HTR-8/SVneo (cell line): ENCODE results near the gene KANK2.

Source experiments
- DNase-seq: peaks from one replicate; pipeline ENCODE4 v3.0.0; 2011; ENCODE audit warnings: low spot score, mixed read lengths; ENCODE audit not compliant: insufficient read length
- FAIRE-seq: peaks from 2 replicates; lab custom pipeline; 2011; peaks lifted over from hg19 to GRCh38; lab: Jason Lieb, UNC

Gene KANK2

DNA sequence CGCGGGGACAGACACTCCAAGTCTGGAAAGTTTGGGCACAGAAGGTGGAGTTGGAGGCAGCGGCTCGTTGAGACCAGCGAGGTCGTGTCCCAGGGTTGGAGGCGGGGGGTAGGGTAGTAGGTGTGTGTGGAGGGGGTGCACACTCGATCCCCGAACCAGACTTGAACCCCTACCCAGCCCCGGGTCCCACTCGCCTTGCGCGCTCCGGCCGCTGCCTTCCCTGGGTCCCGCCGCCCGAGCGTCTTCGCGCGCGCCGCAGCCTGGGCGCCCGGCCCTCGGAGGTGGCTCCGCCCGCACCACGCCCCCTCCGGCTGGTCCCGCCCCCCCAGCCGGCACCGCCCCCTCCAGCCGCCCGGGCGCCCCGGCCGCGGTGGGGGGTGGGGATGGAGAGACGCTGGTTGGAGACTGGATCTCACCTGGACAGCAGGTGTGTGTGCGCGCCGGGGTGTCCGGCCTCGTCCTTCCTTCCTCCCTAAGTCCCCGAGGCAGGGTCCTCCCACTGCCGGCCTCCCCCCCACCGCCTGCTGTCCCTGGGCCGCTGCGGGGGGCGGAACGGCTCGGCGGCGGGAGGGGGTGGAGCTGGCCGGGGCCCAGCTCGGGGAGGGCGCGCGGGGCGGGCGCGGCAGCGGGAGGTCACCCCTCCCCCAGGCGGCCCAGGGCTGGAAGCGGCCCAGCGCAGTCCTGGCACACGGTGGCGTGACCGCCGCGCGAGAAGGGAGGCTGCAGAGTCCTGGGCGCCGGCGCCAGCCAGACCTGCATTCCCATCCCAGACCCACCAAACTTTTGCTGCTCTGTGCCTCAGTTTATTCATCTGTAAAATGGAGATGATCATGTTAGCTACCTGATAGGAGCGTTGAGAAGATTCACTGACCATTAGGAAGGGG lies at the start of gene KANK2:
TSS of gene KANK2 (minus strand) at position 255 of the 884 bp plus-strand sequence. CDS start 3,034 bp downstream, outside the sequence.
- DNase-seq, result peak; percentile 90
- FAIRE-seq, result peak; percentile 97

DNA sequence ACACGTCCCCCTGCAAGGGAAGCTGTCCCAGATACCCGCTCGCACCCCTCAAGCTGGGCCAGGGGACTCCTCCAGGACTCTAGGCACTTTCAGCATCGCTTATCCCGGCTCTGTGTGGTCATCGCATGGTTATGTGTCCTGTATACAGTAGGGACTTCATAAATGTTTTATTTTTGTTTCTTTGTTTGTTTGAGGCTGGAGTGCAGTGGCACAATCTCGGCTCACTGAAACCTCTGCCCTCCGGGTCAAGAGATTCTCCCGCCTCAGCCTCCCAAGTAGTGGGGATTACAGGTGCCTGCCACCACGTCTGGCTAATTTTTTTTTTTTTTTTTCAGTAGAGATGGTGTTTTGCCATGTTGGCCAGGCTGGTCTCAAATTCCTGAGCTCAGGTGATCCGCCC lies 49.6 kb upstream of the KANK2 start:
- DNase-seq, result no peak
- no peak for FAIRE-seq

DNA sequence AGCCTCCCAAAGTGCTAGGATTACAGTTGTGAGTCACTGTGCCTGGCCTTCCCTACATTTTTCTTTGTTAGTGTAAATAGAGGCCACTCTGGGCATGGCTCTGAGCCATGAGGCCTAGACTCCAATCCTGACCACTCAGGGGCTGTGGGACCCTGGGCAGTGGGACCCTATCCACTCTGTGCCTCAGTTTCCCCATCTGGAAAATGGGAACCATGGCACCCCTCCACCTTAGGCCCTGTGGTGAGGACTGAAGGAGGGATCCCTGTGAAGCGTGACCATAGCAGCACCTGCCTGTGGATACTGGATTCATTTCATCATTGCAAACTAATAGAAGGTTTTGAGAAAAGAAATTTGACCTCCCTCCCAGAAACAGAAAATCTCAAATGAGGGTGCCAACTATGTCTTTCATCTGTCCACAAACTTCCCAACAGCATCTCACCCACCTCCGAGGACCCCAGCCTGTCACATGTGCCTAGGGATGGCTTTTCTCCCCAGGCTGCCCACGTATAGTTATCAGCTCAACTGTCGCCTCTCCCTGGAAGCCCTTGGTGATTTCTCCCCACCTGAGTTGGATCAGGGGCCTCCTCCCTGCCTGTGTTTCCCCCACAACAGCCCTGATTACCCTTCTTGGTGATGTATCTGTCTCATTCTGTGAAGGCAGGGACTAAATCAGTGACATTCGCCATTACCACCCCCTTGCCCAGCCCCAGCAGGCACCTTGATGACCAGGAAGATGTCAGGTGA lies 47.7 kb upstream of the KANK2 start:
- FAIRE-seq (no peak), DNase-seq (no peak)

DNA sequence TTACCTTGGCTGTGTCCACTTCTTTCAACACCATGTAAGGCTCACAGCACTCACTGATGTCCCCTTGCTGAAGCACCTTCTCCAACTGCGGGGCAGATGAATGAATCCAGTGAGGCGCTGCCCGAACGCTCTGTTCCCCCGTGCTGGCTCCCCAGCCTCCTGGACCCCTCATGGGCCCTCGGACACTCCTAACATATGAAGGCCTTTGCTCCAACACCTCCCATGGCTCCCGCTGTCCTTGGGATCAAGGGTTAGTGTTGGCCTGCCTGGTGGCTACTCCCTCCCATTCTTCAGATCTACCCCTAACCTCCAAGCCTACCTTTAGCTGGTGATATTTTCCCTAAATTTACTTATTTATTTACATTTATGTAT lies 46.4 kb upstream of the KANK2 start:
- no peak for DNase-seq
- no peak for FAIRE-seq

DNA sequence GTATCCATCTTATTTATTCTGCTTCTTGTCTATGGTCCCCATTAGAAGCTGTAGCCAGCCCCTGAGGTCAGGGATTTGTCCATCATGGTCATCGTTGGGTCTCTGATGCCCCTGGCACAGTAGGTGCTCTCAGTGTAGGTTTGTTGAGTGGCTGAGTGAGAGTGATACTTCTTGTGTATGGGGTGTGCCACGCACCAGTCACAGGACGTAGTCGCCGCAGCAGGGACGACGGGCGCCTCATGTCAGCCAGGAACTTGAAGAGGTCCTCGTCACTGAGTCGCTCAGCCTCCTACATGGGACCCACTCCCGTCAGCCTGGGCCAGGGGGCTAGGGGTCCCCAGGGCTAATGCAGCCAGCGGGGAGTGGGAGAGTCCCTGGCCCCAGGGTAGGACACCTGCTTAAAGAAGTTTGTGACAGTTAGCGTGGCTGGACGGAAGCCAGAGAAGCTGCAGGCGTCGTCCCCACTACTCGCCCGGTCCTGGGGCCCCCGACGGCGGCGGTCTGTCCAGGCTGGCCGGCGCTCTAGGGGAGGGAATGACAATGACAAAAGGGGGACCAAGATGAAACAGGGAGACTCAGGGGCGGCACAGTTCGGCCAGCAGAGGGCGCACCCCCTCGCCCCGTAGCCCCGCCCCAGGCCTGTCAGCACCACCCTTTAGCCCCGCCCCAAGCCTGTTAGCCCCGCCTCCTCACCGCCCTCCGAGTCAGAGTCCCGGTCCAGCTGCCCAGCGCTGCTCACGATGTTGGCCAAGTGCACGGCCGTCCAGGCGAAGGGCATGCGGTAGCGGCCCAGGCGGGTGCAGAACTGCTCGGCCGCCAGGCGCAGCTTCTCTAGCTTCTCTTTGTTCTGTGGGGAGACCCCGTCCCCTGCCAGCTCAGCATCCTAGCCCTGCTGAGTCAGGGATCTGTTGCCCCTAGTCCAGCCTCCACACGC lies 45.8 kb upstream of the KANK2 start:
- peak; percentile 13 for FAIRE-seq

DNA sequence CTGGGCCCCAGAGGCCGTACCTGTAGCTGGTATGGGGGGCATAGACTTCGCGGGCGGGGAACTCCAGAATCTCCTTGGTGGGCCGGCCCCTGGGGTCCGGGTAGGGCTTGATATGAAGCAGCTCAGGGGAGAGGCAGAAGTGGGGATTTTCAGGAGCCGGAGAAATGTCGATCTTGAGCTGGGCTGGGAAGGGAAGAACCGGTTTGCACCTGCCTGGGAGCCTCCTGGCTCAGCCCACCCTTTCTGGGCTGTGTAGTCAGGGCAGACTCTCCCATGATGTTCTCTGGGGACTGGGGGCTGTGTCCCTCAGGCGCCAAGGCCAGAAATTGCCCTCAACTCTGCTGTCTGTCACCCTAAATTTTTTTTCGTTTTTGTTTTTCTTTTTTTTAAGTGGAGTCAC lies 44.7 kb upstream of the KANK2 start:
- no peak for DNase-seq
- no peak for FAIRE-seq

More for the DNA sequence above, 45.8 kb upstream of the KANK2 start:
- peak; percentile 95 for DNase-seq

DNA sequence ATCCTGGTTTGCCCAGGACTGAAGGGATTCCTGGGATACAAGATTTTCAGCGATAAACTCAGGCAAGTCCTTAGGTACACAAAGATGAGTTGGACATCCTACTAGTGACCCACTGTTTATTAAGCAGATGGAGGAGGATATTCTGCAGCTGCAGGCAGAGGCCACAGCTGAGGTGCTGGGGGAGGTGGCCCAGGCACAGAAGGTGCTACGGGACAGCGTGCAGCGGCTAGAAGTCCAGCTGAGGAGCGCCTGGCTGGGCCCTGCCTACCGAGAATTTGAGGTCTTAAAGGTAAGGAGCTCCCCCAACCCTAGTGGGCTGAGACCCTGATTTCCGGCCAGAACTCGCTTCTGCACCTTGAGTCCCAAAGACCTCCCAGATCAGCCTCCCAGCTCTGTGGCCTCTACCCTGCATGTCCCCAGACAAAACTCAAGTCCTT lies 42.7 kb upstream of the KANK2 start:
- DNase-seq (no peak), FAIRE-seq (no peak)

DNA sequence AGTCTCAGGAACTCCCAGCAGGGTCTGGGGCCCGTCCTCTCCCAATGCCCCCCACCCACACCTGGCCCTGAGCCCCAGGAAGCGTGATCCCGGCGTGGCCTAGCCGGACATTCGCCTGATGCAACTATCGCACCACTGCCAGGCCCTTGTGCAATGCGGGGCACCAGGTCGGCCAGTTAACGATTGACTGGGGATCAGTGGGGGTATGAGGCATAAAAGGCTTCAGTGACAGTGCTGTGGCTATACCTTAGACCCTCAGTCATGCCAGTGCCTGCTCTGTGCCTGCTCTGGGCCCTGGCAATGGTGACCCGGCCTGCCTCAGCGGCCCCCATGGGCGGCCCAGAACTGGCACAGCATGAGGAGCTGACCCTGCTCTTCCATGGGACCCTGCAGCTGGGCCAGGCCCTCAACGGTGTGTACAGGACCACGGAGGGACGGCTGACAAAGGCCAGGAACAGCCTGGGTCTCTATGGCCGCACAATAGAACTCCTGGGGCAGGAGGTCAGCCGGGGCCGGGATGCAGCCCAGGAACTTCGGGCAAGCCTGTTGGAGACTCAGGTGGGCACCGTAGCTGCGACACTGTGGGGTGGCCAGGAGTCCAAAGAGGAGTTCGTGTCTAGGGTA lies 42.1 kb upstream of the KANK2 start, which contains the start of gene ANGPTL8:
TSS of gene ANGPTL8 (plus strand) at position 243 of the 624 bp plus-strand sequence. CDS start at position 262, 19 bp downstream.
- FAIRE-seq (no peak), DNase-seq (no peak)

DNA sequence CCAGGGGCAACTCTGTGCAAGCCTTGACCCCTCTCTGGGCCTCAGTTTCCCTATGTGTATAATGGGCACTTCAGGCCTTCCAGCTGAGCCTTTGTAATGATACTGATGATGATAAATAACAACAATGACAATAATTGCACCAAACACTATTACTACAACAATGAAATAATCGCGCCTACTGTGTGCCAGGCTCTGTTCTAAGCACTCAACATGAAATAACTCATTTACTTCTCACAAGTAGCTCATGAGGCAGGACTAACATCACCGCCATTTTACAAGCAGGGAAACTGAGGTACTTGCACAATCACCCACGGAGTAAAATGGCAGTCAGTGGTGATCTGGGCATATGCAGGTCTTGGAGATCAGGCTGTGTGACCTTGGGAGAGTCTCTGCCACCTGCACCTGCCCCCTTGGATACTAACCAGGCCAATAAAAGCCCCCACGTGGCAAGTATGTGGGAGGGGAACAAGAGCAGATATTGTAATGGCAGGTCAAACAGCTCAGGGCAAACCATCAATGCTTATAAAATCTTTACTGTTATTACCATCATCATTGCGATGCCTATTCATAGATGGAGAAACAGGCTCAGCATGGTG lies 41.5 kb upstream of the KANK2 start:
- DNase-seq (no peak), FAIRE-seq (no peak)

DNA sequence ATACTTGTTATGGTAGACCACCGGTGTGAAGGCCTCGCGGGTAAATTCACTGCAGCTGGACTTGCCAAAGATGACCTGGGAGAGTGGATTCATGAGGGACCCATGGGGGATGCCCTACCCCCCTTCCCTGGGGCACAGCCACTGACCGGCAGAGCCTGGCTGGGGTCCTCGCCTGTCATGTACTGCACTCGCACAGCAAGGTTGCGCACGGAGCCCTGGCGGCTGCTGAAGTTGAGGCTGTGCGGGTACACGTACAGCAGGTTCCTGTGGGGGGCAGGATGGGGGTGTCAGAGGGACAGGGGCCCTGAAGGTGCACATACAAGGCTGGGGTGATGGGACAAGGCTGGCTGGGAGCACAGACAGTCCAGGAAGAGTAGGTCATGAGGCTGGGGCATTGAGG lies 40.7 kb upstream of the KANK2 start:
- FAIRE-seq (no peak), DNase-seq (no peak)

DNA sequence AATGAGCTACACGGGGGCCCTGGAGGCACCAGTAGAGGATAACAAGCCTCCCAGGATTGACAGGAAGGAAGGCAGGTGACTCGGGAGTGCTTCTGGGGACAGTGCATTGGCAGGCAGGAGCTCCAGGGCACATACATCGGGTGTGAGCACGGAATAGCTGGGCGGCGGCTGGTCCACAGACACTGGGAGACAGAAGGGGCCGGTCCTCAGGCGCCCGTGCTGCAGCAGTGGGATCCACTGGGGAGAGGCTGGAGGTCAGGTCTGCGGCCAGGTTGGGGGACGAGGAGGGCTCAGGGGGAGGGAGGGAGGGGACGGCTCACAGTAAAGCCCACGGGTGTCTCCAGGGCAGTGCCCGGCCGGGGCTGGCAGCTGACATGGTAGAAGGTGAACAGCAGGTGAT lies 40.0 kb upstream of the KANK2 start:
- DNase-seq (no peak), FAIRE-seq (no peak)

DNA sequence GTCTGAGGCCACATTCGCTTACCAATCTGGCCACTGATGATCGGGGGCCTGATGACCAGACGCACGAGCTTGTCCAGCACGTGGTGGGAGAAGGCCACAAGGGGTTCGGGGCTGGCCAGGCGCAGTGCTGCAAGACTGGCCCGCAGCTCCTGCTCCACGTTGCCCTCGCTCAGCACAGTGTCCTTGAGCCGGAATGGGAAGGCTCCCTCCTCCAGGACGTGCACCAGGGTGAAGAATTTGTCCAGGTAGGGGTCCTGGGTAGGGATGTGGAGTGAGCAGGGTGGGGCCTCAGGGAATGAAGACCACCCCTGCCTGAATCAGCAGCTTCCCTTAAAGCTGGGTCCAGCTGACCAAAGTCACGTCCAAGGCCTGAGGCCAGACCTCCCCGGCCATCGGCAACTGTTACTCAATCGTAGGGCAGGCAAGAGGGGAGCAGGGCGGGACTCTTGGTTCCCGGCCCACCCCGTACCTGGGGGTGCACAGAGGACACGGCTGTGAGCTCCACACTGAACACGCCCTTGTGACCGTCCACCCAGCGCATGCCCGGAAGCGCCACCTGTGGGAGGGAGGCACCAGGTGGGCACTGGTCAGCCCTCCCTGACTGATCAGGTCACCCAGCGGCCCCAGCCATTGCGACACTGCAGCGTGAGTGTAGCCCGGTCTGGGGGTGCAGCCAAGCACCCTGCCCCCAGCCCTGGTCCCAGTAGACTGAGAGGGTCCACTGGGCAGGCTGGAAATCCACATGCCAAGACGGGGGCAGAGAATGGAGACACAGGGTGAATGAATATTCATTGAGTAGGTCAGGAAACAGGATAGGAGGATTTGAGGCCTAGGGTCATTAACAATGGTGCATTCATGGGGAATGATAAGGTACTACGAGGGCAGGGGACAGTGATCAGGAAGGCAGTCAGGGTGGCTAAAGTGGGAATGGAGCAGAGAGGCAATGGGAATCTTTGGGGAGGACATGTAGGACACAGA lies 39.3 kb upstream of the KANK2 start:
- no peak for DNase-seq
- FAIRE-seq, result no peak

DNA sequence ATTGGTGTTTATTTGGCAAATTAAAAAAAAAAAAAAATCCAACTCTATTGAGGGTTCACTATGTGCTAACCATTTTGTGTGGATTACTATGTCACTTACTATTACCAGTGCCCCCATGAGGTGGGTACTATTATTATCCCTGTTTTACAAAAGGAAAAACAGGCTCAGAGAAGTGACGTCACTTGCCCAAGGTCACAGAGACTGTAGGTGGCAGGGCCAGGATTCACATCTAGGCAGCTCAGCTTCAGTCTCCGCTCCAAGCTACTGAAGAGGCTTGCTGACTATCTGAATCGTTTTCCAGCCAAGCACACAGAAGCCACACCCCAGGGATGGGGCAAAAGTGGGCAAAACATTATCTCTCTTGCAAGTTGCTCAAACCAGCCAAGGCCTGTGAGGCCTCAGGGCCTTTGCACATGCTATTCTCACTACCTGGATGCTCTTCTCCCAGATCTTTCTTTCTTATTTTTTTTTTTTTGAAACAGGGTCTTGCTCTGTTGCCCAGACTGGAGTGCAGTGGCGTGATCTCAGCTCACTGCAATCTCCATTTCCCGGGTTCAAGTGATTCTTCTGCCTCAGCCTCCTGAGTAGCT lies 37.2 kb upstream of the KANK2 start:
- FAIRE-seq, result no peak
- no peak for DNase-seq

DNA sequence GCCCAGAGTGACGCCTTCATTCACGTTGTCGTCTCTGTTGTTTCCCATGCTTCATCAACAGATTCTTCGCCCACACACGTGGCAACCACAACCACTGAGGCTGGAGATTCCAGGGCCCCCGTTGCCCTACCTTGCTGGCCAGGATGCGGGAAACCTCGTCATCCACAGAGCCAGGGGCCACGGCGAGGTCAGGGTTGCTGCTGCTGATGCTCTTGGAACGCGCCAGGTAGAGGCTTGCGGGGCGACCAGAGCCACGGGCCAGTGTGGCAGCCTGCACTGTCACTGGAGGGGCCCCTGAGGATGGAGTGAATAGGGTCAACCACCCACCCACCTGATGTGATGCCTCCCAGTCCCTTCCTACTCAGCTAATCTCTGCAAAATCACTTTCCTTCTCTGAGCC lies 35.7 kb upstream of the KANK2 start:
- no peak for FAIRE-seq
- no peak for DNase-seq

DNA sequence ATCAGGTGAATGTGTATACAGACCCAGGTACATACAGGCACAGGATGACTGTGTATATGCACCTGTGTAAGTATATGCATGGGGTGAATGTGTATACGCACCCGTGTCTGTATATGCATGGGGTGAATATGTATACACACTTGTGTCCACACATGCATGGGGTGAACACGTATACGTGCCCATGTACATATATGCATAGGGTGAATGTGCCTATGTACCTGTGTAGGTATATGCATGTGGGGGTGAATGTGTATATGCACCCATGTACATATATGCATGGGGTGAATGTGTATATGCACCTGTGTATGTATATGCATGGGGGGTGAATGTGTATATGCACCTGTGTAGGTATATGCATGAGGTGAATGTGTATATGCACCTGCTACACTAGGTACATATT lies 35.2 kb upstream of the KANK2 start:
- DNase-seq (no peak), FAIRE-seq (peak; percentile 94)

DNA sequence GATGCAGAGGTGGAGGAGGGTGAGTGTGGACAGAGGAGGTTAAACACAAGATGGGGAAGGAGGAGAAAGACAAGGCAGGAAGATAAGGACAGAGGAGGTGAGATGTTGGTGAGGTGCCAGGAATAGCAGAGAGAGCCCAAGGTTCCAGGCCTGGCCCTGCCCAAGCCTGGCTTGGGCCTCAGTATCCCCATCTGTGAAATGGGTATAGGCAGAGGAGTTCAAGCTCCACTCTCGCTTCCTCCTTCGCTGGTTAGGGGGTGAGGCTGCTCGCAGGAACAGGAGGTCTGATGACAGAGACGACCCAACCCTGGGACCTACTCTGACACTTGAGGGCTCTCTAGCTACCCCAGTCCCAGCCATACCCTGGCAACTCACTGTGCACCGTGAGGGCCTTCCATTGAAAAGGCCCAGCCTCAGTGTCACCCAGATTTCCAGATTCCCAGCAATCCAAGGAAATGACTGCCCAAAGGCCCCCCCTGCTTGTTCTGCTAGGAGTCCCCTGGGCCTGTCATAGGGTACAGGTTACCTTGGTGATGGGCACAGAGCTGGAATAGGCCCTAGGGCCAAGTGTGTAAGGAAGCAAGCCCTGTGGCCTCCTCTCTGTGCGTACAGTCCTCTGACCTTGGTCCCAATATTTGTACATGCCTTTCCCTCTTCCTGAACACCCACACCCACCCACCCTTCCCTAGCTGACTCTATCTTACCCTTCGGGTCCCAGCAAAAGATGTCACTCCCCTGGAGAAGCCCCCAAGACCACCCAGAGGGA lies 33.5 kb upstream of the KANK2 start:
- FAIRE-seq, result no peak

DNA sequence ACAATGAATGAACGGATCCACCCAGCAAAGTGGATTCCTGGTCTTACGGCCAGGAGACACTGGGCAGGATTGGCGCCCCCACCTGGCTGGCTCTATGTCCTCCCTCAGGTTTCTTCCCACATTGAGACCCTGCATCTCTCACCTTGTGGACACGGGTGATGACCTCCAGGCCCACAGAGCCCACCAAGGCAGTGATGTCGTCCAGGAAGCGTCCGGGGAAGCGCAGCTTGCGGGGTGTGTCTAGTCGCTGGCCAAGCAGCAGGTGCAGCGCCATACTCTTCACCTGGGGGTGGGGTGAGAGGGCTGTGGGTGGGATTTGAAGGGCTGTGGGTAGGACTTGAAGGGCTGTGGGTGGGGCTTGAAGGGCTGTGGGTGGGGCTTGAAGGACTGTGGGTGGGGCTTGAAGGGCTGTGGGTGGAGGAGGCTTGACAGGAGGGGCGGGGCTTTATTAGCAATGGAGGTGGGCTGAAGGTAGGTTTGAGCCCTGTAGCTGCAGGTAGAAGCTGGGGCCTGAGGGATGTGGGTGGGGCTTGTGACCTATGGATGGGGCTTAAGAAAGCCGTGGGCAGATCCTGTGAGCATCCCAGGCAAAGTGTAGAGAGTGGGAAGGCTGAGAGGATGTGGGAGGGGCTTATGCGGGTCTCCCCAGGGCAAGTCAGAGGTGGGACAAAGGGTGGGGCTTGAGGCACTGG lies 30.0 kb upstream of the KANK2 start:
- no peak for DNase-seq
- FAIRE-seq, result no peak

More for the DNA sequence above, 33.5 kb upstream of the KANK2 start:
- DNase-seq, result no peak
